HG03175 (cell line): ENCODE results near the gene CDK4.

Experiments
- ATAC-seq: cut with Tn5 transposase; IDR thresholded peaks from one replicate; pipeline ENCODE4 v1.9.1; 2021; ENCODE audit warnings: mild to moderate bottlenecking, moderate library complexity; ENCODE audit not compliant: unreplicated experiment

Gene CDK4

GRCh38 chr12:57772429-57773322 is 20.6 kb upstream of the CDK4 start, which contains the start of gene EEF1AKMT3:
Gene EEF1AKMT3, plus strand, starts transcription at chr12:57772614. Its CDS starts 111 bp downstream, at chr12:57772725.
- no peak for ATAC-seq

GRCh38 chr12:57771873-57772428 is 19.8 kb upstream of the CDK4 start, which contains the start of gene METTL1:
Gene METTL1, minus strand, starts transcription at chr12:57772105. Its CDS starts 22 bp downstream, at chr12:57772083.
- ATAC-seq: peak; percentile 83

- ATAC-seq: peak; percentile 75
Observed at GRCh38 chr12:57771236-57771872, 19.2 kb upstream of the CDK4 start.

GRCh38 chr12:57770734-57771133 is 18.6 kb upstream of the CDK4 start:
- ATAC-seq: no peak

- ATAC-seq: no peak
Observed at GRCh38 chr12:57769594-57769993, 17.5 kb upstream of the CDK4 start.

- no peak for ATAC-seq
Observed at GRCh38 chr12:57767876-57768275, 15.8 kb upstream of the CDK4 start.

- ATAC-seq: no peak
Observed at GRCh38 chr12:57767305-57767698, 15.2 kb upstream of the CDK4 start.

GRCh38 chr12:57766464-57767304 is 14.6 kb upstream of the CDK4 start, which contains the start of gene CYP27B1:
Gene CYP27B1, minus strand, starts transcription at chr12:57767078. Its CDS starts 37 bp downstream, at chr12:57767041.
- no peak for ATAC-seq

GRCh38 chr12:57765698-57766463 is 13.8 kb upstream of the CDK4 start:
- no peak for ATAC-seq

GRCh38 chr12:57765003-57765697 is 13.0 kb upstream of the CDK4 start:
- ATAC-seq: peak; percentile 61

- ATAC-seq: no peak
Observed at GRCh38 chr12:57764662-57765002, 12.5 kb upstream of the CDK4 start.

- ATAC-seq: no peak
Observed at GRCh38 chr12:57763881-57764661, 12.0 kb upstream of the CDK4 start.

- no peak for ATAC-seq
Observed at GRCh38 chr12:57762463-57762862, 10.4 kb upstream of the CDK4 start.

GRCh38 chr12:57761391-57761998 is 9.4 kb upstream of the CDK4 start:
- no peak for ATAC-seq

- no peak for ATAC-seq
Observed at GRCh38 chr12:57760347-57760982, 8.4 kb upstream of the CDK4 start.

- ATAC-seq: no peak
Observed at GRCh38 chr12:57759360-57759980, 7.4 kb upstream of the CDK4 start.
